GM19035 (cell line): ENCODE data around the gene DGUOK.
"Not testable (repeated sequence)": the region's sequence is repeated elsewhere in the genome, so short reads cannot be mapped to it uniquely, and the experiment has no call there.

Experiments used
- ATAC-seq: cut with Tn5 transposase; IDR thresholded peaks from one replicate; pipeline ENCODE4 v1.9.1; 2021; ENCODE audit not compliant: unreplicated experiment

Gene DGUOK

DNA sequence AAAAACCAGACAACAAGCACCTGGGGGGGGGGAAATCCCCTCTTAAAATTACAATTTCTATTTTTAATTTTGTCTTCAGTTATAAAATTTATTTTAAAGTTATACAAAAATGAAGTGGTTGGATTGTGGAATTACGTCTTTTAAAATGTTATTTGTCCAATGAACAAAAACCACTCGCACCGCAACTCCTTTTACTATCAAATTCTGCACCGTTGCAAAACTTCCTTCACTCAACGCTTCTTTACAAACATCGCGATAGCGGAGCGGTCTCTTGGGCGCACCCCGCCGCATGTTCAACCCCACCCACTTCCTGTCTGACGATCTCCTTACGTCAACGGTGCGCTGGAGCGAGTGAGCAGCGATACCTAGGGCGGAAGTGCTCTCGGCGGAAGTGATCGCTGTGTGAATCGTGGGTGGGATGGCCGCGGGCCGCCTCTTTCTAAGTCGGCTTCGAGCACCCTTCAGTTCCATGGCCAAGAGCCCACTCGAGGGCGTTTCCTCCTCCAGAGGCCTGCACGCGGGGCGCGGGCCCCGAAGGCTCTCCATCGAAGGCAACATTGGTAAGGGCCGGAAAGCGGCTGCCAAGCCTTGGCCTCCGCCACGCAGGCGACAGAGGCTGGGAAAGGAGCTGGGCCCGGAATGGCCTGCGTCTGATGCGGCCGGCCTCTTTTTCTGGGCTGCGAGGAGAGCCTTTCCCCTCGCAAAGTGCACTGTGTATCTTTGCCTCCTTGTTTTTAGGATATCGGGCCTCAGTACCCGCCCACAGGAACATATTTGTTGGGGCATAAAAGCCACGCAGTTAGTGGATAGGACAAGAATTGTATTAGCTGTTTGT is at the start of gene DGUOK:
TSS of gene DGUOK (plus strand) at position 388 of the 835 bp plus-strand sequence. CDS start at position 419, 31 bp downstream.
- ATAC-seq: peak; percentile 99

DNA sequence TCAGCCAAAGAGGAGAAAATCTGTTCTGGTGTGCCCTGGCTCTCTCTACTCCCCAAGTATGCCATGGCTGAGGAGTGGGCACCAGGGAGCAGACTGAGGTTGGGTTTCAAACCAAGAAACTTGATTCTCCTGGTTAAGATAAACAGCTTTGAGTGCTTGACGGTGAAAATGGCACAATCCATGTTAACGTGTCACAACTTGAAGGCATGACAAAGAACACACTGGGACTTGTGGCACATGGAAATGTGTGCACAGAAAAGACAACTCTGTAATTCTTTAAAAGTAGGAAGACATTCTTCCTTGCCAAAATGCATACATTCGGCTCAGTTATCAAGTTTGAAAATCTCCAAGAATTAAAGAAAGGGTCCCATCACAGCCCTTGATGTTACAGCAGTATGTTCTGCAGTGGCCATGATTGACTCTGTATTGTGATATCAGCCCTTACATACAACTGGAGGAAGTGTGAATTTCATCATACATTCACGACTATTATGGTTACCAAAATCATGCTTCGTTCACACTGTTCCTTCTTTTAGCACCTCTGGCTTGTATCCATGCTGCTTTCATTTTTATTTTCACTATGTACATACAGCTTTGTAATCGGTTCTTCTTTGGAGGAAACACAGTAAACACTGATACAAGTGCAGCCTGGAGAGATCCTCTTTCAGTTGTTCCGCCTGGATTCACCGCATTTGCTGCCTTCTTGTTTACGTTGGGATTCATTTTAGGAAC is 49.4 kb upstream of the DGUOK start:
- no peak for ATAC-seq

DNA sequence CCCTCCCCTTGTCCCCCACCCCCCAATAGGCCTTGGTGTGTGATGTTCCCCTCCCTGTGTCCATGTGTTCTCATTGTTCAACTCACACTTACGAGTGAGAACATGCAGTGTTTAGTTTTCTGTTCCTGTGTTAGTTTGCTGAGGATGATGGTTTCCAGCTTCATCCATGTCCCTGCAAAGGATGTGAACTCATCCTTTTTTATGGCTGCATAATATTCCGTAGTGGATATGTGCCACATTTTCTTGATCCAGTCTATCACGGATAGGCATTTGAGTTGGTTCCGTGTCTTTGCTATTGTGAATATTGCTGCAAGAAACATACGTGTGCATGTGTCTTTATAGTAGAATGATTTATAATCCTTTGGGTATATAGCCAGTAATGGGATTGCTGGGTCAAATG is 48.7 kb upstream of the DGUOK start:
- not testable (repeated sequence) for ATAC-seq

DNA sequence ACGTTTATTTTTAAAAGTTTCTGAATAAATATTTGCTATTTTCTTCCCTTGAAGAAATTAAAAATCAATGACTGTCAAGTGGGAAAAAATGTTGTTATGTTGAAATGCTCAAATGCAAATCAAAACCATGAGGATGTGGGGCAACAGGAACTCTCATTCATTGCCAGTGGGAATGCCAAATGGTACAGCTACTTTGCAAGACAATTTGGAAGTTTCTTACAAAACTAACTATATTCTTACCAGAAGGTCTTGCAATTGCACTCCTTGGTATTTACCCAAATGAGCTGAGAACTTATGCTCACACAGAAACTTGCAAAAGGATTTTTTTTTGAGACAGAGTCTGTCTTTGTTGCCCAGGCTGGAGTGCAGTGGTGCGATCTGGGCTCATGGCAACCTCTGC is 41.3 kb upstream of the DGUOK start:
- ATAC-seq: no peak

DNA sequence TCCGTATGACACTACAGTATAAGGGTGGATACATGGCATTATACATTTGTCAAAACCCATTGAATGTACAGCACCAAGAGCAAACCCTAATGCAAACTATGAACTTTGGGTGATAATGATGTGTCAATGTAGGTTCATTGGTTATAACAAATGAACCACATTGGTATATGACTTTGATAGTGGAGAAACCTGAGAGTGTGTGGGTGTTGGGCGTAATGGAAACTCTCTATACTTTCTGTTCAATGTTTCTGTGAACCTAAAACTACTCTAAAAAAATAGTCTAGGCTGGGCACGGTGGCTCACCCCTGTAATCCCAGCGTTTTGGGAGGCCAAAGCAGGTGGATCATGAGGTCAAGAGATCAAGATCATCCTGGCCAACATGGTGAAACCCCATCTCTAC is 40.3 kb upstream of the DGUOK start:
- ATAC-seq: no peak

DNA sequence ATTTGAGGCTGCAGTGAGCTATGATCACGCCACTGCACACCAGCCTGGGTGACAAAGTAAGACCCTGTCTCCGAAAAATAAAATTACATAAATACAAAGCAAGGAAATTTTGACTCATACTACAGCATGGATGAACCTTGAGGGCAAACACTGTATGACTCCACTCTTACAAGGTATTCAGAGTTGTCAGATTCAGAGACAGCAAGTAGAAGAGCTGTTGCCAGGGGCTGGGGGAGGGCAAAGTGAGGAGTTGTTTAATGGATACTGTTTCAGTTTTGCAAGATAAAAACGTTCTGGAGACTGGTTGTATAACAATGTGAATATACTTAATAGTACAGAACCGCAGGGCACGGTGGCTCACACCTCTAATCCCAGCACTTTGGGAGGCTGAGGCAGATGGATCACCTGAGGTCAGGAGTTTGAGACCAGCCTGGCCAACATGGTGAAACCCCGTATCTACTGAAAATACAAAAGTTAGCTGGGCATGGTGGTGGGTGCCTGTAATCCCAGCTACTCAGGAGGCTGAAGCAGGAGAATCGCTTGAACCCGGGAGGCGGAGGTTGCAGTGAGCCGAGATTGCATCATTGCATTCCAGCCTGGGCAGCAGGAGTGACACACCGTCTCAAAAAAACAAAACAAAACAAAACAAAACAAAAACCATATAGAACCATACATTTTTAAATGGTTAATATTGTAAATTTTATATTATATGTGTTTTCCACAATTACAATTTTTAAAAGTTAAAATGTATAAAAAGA is 38.9 kb upstream of the DGUOK start:
- not testable (repeated sequence) for ATAC-seq

DNA sequence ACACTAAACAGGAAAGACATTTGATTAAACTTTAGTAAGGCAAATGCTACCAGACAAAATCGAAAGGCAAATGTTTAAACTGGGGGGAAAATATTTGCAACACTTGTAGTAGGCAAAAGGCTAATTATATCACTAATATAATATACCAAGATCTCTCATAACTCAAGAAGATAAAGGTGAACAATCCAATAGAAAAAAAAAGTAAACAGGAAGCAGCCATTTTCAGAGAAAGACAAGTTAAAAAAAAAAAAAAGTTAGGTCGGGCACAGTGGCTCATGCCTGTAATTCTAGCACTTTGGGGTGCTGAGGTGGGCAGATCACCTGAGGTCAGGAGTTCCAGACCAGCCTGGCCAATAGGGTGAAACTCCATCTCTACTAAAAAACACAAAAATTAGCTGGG is 38.3 kb upstream of the DGUOK start:
- ATAC-seq: no peak

DNA sequence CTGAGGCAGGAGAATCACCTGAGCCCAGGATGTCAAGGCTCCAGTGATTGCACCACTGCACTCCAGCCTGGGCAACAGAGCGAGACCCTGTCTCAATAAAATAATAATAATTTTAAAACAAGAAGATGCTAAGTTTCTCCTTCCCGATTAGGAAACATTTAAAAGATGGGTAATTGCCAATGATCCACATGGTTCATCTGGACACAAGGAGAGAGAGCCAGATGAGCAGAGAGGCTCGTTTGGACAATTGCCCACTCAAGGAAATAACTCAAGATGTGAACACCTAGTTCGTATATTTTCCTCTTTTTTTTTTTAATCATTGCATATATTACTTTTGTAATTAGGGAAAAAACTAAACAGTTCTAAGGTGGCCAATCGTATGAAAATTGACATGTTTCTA is 37.5 kb upstream of the DGUOK start:
- no peak for ATAC-seq

DNA sequence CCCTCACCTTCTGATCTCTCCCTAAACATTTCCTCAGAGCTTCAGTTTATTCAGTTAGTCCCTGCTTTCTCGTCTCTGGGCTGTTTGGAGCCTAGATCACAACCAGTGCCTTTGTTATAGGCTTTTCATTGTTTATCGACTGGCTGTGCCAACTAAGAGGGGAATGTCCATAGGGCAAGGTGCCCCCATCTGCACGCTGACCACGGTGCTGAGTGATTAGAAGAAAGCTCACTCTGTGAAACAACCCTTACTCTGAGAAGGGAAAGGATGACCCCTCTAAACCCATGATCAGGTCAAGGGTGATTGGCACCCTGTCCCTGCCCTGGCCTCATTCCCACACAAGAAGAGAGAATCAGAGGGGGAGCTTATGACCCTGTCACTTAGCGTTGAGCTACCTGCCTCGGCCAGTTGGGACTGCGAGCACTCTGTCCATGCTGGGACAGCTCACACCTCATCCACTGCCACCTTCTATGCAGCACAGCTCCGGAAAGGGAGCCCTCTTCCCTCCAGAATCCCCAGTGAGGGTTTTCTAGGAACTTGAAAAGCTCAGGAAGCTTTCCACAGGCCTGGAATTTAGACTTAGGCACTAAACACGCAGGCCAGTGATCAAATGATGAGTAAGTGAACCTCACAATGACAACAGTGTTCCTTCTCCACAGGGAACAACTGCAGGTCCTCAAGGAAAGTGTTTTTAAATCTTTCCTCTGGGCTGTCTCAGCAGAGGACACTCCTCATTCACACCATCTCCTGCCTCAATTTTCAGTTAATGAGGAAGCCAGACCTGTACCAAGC is 36.2 kb upstream of the DGUOK start:
- no peak for ATAC-seq

DNA sequence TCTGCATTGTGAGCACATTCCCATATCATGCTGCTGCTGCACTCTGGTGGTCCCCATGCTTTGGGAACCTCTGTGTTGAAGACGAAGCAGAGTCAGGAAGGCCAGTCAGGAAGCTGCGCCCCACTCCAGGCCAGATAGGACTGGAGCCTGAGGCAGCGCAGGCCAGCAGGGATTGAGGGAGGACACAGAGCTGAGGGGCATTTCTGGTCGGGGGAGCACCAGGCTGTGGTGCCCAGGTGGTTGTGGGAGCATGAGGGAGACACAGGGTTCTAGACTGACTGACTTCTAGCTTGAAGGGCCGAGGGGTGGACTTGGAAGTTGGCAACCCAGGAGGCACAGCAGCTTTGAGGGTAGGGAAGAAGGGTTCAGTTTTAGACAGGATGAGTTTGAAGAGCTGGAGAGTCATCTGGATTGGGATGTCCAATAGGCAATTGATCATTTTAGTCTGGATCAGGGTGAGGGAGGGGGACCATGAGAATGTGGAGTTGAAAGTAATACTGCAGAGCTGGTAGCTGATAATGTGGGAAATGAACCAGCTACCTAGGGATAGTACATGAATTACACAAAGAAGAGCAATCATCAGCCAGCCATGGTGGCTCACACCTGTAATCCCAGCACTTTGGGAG is 35.3 kb upstream of the DGUOK start:
- no peak for ATAC-seq

DNA sequence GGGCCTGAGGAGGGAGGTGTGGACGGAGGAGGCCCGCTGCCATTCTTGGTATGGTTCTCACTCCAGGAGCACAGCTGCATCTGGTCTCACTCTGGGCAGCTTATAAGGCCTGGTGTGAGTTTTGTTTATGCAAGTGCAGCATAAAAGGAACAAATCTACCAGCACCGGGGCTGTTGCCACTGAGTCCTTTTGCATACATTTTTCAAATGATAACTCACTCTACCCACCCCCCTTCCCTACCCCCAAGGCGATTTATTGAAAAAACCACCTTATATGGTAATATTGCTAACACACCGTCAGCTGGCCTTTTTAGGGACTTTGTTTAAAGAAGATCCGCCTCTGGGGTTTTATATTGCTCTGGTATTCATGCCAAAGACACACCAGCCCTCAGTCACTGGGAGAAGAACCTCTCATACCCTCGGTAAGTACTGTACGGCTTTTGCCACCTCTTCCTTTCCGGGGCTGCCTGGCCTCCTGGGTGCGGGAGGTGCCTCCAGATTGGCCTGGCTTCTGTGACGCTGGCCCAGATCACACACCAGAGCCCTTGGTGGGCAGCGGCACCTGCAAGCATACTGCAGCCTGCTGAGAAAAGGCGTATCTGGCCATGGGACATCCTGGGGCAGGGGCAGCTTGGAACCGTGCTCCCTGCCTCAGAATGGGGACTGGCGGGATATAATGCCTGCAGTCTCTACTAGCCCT is 33.9 kb upstream of the DGUOK start, which contains the start of gene ACTG2:
TSS of gene ACTG2 (plus strand) at position 378 of the 699 bp plus-strand sequence. CDS start 8,304 bp downstream, outside the sequence.
- ATAC-seq: no peak

DNA sequence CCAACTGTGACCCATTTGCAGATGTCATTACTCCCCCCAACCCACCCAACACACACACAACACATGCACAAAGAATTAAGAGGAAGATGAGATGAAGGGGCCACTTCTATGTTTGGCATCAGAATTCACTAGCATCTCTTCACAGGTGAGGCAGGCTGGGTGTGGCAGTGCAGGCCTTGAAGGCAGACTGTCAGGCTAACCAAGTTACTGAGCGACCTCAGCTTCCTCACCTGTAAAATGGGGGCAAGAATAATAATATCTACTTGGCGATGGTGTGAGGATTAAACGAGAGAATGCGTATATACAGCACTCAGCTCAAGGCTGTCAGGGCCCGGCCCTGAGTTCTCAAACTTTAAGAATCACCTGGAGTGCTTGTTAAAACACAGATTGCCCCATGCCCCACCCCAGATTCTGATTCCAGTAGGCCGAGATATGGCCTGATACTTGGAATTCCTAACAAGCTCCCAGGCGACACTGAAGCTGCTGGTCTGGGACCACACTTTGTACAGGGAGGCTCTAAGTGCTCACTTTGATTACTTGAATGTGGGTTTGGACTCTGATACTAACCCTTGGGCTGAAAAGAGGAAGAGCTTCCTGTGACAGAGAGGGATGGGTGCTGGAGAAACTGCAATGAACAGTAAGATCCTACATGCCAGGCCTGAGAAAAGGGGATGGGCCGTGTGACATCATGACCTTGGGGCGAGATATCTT is 32.8 kb upstream of the DGUOK start:
- ATAC-seq: no peak

DNA sequence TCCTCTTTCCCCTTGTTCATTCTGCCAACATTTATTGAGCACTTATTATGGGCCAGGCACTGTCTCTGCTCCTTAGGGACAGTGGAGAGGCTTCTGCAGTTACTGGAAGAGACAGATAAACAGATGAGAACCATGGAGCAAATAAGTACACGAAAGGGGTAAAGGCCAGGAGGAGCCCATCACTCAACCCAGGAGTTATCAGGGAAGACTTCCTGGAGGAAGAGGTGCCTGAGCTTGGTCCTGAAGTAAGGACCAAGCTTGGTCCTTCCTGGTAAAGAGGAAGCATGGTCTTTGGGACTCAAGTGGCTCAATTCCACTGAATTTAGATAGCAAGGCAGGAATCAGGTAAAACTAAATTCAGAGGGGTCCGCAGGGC is 32.2 kb upstream of the DGUOK start:
- no peak for ATAC-seq

DNA sequence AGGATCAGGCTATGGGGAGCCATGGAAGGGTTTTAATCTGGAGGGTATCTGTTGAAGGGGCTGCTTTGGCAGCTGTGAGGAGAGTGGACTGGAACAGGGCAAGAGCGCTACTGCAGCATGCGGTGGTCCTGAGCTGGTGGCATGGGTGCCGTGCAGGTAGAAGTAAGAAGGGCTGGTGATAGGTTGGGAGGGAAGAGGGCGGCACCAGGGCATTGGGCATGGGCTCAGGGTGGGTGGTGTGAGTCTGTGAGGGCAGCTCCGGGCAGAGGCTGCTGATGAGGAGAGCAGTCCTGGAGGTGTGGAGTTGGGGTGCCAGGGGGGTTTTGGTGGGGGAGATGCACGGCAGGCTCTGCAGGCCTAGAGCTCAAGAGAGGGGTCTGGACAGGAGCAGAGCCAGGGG is 31.8 kb upstream of the DGUOK start:
- no peak for ATAC-seq

DNA sequence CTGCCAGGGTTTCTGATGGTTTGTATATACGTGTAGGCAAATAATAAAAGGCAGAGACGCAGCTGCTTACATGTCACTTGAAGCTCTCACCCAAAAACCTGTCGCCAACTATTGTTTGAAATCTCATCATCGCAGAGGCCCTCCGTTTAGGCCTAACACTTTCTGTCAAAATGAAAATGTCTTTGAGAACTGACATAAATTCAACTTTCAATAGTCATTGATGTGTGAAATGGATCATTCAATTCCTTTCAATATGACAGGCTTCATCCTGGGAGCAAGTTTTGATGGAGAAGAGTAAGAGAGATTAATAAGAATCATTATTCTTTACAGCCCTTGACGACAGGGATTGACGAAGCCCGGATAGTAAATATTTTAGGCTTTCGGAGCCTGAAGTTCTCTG is 31.2 kb upstream of the DGUOK start:
- ATAC-seq: no peak

DNA sequence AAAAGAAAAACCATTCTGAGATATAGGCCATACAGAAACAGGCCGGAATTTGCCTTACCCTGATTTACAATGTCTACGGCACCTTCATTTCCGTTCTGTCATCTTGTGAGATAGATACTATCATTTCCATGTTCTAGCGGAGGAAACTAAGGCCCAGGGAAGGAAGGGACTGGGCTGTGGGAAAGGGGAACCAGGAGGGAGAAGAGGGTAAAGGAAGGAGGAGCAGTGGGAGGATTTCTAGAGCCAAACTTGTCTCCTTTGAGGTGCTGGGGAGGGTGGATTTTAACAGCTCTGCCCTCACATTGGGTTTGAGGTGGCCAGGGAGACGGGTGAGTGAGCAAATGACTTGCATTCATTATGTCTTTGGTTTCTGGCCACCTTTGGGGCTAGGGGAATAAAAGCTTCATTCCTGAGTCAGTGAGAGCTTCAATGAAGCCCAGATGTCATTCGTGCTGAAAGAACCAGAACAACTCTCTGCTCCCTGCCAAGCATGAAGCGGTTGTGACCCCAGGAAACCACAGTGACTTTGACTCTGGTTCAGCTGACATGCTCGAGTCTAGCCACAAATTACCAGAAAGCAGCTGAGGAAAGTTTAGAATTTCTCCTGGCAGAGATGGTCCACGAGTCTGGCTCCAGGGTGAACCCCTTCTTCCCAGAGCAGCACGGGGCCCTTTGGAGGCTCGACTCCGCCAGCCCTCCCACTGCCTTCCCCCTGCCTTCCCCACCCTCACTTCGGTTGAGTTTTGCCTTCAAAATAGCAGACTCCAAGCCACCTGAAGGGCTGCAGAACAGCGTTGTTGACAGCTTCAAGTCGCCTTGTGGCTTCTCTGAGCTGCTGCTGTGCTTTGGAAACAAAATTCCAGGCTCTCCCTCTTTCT is 30.1 kb upstream of the DGUOK start:
- ATAC-seq: no peak

DNA sequence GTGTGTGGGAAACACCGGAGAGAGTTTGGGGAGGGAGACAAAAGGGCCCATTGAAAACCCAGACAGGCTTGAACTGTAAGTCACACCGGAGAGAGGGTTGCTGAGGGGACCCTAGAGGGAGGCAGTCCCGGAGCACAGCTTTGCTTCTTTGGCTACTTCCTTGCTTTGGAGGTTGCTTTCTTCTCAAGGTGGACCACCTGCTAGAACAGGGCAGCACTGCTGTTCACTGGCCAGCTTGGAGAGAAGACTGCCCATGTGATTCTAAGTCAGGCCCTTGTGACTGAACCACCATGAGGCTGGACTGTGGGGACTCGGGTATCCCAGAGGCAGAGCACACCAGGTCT is 29.5 kb upstream of the DGUOK start:
- no peak for ATAC-seq

DNA sequence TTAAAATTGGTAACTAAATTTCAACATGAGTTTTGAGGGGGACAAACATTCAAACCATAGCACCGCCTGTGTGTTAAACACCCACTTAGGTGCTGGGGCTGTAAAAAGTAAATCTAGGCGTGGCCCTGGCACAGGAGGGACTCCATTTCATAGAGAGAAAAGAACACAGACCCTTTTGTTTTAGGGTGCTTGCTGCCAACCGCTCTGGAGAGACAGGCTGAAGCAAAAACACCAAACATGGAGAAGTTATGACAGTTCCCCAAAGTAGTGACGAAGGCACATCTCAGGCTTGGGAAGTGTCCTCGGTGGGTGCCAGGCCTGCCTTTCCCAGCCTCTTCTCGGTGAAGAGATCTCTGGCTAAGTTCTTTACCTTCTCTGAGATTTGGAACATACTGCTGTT is 28.7 kb upstream of the DGUOK start:
- no peak for ATAC-seq
